ENCODE data around the gene TTC22.
A peak's percentile ranks its signal among the peaks of the same experiment; 100 is the strongest.

TTC22 gene

DNA sequence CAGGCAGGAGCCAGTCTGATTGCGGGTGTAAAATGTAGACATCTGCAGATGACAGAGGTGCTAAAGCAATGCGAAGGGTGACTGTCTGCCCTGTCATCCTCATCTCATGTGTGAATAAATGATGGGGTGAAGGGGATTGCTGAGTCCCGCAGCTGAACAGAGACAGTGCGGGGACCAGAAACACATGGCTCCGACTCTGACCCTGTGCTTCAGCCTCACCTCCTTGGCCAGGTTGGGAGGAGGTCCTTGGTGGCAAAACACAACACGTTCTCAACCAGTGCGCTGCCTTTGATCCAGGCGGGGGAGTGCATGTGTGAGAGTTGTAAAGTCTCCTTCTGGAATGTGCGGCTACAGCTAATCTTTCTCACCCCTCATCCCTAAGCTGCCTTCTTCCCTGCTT is 32.0 kb upstream of the TTC22 start:
- no peak for DNase-seq

DNA sequence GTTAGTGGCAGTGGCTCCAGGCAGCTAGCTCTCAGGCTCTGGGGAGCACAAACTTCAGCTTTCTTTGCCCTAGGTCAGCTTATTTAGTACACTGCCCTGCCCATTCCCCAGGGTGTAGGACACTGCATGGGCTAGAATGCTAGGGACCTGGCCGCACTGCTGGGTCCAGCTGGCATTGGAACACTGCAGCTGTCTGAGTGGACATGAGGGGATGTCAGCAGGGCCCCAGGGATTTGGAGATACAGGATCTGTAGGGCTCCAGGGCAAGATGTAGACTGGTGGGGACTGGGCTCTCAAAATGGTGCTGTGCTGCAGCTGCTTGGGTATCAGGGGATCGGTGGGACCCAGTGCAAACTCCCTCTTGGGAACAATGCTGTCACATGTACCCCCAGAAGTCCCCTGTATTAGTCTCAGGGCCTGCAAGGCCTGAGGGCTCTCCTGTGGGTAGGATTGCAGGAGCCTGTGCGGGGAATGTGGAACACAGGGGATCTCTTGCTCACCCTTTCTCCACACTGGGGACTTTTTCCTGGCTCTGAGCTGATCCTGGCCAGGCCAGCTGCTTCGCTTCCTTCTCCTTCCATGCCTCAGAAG is 25.2 kb upstream of the TTC22 start:
- DNase-seq, result no peak

DNA sequence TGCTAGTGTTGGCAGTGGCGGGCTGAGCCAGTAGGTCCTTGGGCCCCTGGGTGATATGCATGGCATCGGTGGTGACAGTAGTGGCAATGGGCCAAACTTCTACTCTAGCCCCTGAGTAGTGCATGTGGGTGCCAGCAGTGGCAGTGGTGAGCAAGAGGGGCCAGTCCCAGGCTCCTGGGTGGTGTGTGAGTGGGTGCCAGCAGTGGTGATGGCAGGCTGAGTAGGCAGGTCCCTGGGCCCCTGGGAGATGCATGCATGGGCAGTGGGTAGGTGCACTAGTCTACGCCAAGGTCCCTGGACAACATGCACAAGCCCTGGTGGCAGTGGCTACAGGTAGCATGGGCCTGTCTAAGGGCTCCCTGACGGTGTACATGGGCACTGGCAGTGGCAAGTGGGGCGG is 24.6 kb upstream of the TTC22 start:
- no peak for DNase-seq

DNA sequence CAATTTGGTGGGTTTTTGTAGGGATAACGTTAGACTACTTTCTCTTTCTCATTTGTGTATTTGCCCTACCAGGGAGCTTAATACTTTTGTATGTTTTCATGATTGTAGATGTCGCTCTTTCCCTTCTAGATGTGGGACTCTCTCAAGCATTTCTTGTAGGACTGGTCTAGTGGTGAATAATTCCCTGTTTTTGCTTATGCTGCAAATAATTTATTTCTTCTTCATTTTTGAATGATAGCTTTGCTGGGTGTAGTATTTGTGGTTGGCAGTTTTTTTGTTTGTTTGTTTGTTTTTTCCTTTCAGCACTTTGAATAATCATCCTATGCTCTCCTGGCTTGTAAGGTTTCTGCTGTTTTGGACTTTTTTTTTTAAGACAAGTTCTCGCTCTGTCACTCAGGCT is 22.5 kb upstream of the TTC22 start:
- DNase-seq, result no peak

DNA sequence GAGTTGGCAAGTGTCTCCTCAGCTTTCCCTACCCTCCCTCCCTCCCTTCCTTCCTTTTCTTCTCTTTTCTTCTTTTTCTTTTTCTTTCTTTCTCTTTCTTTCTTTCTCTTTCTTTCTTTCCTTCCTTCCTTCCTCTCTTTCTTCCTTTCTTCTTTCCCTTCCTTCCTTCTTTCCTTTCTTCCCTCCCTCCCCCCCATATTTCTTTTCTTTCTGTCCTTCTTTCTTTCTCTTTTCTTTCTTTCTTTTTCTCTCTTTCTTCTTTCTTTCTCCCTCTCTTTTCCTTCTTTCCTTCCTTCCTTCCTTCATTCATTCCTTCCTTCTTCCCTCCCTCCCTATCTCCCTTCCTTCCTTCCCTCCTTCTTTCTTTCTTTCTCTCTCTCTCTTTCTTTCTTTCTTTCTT is 18.6 kb upstream of the TTC22 start:
- DNase-seq, result no peak

DNA sequence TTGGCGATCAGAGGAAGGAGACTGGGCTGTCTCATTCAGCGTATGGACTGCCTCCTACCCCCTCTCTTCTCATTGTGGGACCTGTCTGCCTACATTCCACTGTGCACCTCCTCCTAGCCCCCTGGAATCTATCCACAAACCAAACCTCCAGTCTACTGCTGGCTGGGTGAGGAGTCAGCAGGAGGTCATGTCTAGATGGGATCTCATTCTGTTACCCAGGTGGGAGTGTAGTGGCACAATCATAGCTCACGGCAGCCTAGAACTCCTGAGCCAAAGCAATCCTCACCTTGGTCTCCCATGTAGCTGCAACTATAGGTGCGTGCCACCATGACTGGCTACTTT is 18.0 kb upstream of the TTC22 start:
- no peak for DNase-seq

DNA sequence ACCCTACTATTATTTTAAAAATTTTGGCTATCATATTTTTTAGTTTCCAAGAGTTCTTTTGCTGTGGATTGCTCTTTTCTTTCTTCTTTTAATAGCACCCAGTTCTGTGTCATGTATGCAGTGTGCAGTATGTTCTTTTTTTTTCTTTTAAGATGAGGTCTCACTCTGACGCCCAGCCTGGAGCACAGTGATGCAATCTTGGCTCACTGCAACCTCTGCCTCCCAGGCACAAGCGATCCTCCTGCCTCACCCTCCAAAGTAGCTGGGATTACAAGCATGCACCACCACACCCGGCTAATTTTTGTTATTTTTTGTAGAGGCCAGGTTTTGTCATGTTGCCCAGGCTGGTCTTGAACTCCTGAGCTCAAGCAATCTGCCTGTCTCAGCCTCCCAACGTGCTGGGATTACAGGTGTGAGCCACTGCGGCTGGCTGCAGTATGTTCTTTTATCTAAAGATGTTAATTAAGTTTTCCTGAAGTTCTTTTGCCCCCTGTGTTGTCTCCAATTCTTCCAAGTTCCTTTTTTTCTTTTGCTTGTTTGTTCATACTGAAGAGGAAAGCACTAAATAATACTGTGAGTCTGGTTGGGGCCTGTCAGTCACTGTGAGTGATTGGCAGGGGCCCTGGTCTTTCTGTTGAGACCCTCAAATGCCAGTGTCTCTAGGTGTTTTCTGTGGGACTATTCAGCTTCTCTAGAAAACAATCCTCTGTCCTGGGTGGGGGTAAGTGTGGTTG is 17.5 kb upstream of the TTC22 start:
- DNase-seq, result no peak

DNA sequence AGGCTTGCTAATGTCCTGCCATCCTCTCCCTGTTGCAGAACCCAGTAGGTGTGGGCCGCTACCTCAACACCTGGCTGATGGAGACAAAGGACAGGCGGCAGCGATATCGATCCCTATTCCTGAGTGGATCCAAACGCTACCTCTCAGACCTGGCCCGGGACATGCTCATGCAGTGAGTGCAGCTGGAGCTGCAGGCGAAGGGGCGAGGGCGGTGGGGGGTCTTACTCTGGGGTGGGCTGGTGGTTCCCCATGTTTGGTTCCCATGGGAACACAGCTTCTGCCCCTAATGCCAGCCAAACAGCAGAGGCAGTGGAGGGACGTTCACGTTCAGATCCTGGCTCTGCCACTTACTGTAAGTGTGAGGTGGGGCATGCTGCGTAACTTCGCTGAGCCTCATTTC is 15.8 kb upstream of the TTC22 start:
- DNase-seq, result no peak

DNA sequence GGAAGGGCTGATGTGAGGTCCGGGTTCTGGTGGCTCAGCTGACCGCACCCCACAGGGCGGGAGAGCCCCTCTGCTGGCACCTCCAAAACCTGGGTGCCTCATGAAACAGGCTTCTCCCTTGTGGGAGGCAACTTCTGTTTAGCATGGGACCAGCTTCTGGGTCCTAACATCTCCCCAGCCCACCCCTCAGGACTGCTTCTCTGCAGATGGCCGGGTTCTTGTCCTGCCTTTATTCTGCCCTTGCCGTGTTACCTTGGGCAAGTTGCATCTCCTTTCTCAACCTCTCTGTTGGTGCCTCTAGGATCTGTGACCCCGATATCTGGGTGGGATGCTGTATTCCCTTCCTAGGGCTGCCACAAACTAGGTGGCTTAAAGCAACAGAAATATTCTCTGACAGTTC is 15.0 kb upstream of the TTC22 start:
- no peak for DNase-seq

DNA sequence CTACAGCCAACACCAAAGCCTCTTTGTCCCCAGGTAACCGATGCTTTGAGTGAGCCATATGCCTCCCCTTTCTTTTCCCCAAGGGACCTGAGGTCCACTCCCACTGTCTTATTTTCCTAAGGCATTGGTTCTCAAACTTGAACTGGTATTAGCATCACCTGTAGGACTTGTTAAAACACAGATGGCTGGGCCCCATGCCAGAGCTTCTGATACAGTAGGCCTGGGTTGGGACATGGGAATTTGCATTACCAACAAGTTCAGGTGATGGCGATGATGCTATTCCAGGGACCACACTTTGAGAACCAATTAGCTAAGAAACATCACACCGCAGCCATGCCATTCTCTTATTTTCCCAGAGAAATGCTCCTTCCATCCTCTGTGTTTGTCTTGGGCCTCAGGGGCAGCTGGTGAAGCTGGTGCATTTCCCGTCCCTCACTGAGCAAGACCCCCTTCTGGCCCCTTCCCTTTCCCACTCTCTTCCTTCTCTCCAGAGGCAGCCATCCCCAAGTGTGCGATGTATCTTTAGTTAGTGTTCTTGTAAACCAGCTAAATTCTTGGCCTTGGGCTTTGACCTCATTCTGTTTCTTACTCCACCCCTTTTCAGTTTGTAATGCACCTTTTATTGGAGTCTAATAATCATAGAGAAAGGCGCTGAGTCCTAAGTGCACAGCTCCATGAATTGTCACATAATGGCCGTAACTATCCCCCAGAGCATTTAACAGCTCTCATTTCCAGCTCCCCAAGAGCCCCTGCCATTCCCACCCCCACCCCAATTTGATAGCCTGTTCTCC is 14.2 kb upstream of the TTC22 start:
- no peak for DNase-seq

DNA sequence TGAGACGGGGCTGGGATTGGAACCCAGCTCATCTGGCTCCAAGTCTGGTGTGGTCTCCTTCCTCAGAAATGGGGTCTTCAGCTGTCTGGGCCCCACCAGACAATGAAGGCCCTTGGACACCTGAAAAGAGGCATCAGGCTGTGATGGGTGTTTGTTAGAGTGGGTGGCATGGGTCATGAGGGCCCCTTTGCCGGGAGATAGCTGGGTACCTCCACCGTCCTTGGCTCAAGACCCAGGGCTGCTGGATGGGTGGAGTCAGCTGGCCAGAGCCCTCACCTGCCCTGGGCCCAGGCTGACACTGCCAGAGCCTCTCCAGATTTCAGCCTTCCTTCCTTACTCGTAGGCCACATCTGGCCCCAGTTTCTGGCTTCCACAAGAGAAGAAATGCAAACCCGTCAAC is 13.4 kb upstream of the TTC22 start:
- DNase-seq, result no peak

DNA sequence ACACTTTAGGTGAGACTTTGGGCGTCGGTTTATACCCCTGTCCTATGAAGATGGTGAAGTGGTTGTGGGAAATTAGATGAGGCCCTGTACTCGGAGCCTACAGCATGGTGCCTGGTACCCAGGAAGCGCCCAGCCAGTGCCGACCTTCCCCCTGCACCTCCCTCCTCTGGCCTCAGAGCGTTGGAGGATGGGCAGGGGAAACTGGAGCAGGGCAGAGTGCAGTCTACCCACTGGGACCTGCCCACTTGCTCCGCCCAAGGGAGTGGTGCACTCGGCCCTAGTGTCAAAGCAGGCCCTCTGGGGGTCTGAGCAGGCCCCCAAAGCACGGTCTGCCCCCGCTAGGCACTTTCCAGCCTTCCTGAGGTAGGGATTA is 13.0 kb upstream of the TTC22 start:
- no peak for DNase-seq

DNA sequence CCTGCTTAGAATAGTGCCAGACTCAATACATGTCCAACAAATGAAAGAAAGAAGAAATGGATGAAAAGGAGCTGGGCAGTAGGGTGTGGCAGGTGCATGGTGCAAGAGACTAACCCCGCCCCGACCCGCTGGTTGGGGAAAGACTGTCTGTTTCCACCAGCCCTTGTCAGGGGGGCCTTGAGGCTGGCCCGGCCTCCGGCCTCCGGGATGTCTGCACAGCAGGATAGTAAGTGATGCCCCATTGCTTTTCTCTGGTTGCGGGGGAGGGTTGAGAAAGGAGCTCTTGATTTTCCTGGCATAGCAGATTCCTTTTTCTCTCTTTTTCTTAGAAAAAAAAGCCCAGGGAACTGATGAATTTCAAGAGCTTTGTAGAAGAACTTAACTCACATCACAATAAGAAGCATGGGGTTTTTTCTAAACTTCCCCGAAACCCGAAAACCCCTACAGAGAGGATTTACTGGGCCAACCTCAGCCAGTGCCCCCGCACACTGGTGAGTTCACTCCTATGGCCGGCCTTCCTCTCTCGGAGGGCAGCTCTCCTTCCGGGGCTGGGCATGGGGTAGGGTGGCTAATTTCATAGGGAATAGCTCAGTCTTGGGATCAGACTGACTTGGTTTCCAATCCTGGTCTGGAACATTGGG is 12.5 kb upstream of the TTC22 start:
- DNase-seq, result no peak

DNA sequence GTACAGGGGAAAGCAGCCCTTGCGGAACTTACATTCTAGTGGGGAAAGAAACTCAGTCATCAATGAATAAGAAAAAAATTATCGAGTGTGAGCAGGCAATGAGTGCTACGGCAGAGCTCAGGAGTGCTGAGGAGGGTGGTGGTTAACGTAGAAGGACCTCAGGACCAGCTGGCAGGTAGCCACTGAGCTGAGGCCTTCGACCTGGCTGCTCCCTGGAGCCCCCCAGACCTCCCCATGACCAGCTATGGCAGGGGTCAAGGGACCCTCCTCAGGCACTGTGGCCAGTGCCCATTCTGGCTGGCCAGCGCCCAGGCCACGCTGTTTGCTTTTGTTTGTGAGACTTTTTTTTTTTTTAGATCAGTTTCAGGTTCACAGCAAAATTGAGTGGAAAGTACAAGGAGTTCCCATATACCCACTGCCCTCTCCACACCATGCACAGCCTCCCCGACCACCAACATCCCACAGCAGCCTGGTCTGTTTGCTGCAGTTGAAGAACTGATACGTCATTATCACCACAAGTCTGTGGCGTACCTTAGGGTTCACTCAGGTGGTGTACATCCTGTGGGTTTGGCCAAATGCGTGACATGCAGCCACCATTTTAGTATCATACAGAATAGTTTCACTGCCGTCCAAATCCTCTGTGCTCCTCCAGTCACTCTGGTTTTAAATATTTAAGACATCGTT is 11.8 kb upstream of the TTC22 start:
- DNase-seq, result no peak

DNA sequence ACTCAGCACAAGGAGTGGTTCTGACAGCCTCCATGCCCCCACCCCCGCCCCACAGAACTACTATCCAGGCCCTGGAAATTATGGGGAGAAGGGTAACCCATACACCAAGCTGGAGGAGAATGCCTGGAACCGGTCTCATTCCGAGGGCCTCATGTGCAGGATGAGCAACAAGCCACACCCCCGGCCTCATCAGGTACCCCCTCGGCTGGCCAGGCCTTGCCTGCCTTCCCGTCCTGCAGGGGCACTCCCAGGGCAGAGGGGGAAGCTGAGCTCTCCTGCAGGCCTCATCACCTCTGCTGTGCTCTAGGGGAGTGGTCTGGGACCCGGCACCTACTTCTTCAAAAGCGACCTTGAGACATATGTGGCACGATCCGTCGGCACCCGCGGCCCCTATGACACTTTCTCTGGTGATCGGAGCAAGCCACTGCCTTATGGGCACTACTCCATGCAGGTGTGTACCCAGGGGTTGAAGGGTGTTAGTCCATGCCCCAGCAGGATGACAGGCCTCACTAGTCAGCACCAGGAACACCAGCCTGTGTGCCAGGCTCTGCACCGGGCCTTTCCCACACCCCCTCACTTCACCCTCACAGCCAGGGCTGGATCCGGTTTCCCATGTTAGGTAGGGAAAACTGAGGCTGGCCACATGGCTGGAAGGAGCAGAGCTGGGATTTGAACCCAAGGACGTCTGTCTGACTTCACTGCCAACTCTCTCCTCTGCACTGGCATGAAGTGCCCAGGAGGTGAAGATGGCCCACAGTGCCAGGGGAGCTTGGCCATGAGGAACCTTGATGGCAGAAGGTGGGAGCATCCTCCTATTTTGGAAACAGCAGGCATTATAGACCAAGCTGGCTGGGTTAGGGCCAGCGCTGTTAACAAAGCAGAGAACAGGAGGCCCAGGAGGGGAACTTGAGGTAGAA is 10.9 kb upstream of the TTC22 start:
- no peak for DNase-seq

DNA sequence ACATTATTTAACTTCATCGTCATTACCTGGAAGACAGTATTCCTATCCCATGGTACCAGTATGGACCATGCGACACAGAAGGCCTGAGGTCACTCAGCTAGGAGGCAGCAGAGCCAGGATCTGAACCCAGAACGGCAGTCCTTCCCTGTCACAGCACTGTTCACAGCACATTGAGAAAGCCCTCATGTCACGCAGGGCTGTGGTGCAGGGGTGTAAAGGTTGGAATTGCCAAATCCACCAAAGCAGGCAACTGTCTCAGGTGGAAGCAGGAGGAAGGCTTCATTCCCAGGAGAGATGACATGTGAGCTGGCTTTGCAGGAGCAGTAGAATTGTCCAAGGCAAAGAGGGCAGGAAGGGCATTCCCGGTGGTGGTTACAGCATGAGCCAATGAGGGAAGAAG is 9.9 kb upstream of the TTC22 start:
- DNase-seq, result no peak

DNA sequence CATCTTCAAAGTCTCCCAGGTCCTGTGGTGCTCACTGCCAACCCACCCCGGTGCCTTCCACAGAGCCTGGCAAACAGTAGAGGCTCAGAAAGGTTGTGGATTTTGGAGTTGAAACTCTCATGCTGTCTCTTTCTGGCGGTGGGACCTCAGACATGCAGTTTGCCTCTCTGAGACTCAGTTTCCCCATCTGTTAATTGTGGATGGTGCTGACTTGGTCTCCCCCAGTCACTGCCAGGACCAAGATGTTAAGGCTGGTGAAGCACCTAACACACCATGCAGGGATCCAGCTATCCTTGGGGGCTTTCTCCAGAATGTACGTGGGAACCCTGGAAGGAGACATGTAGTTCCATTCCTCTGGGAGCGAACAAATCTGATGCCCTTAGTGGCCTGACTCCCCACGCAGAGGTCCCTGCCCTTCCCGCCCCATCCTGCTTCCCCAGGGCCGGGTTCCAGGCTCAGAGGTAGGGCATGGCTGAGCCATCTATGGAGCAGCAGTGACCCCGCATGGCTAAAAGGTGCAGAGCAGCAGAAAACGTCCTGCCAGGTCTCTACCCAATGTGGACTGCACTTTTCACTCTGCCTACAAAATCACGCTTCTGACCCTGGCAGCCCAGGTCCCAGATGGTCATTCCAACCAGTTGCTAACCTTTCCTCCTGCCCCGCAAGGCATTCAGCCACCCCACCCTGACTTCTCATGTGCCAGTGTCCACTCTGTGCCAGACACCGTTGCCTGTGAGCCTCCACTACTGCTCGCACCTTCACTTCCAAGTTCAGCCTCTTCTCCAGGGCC is 9.2 kb upstream of the TTC22 start:
- DNase-seq, result peak; percentile 16

DNA sequence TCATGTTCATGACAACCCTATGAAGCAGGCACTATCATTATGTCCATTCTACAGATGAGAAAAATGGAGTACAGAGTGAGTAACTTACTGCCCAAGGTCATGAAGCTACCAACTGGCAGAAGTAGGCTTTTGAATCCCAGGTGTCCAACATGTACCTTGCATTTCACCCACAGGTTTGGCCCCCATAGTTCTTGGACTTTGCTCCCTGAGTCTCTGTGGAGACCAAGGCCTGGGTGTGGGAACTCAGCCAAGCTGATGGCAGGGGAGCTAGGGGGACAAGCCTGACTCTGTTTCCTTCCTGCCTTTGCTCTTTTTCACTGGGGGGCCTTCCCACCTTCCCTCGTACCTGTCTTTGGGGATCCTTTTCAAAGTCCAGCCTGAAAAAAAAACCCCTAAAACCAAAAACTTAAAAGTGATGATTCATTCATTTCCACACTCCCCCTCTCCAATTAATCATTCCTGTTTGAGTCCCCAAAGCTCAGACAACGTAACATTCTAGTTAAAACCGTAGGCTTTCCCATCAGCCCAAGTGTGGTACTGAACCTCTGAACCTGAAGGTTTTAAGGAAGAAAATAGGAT is 8.5 kb upstream of the TTC22 start:
- no peak for DNase-seq

DNA sequence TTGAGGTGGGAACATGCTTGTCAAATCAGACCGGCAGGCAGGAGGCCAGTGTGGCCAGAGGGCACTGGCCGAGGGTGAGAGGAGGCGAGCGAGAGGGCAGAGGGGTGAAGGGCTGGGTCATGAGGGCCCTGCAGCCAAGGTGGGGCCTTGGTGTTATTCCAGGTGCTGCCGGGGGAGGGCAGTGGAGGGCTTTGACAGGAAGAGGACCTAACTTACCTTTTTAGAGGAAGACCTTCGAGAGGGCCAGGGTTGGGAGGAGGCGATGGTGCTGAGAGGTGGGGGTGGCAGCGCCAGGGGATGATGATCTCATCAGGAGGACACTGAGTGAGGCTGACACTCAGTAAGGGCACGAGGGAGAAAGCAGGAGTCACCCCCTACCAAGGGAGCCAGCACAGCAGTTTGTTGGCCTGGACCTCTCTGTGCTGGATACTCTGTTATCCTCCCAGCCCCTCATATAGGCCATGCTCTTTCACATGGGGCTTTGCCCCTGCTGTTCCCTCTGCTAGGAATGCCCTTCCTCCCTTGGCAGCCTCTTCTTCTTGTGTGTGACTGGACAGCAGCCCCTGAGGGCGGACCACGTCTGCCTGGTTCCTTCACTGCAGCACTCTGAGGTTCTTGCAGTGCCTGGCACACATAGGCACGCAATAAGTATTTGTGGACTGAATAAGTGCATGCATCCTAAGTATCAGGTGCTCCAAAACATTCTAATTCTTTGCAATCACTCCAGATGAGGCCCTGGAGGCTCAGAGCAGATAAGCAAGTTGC is 7.5 kb upstream of the TTC22 start:
- no peak for DNase-seq

DNA sequence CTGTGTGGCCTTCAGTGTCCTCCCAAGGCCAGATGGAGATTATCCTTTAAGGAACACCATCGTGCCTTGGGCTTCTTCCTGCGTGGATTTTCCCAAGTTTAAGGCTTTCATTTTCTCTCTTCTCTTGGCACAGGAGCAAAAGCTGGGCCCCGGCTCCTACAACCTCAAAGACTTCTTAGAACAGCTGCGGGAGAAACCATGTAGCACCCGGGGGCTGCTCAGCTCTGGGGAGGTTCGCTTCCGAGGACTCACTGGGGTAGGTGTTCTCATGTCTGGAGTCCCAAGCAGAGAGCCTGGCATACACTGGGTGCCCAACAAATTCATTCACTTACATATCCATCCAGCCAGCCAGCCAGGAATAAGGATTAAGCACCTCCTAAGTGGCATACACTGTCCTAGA is 6.6 kb upstream of the TTC22 start:
- DNase-seq, result no peak
